Endothelial cell of umbilical vein (primary cell): Measurements from ENCODE around the gene RPS6KA4. TPM values are rescaled to one million over a fixed set of nuclear protein-coding genes. Genes with fewer than 3 reads are reported as not detected.

Experiments used
- BruUV-seq: library from RNA; stranded (reverse); fragments of 400-500 nt; replicated peaks from 2 replicates; lab custom pipeline; 2021; lab: Mats Ljungman, UMichigan
- CTCF ChIA-PET: fragments of 300-600, 350-600 bp; sonication (Branson Sonifier 250); formaldehyde crosslinking; loops from one replicate; lab custom pipeline; 2021; ENCODE audit warnings: antibody characterized with exemption, inconsistent platforms; lab: Charles Lee
- POLR2A ChIA-PET: fragments of 300-600, 350-600 bp; sonication (Branson Sonifier 250); formaldehyde crosslinking; loops from one replicate; lab custom pipeline; 2021; ENCODE audit warnings: antibody characterized with exemption, inconsistent platforms; lab: Charles Lee
- DNase-seq: peaks from one replicate; pipeline ENCODE4 v3.0.0-alpha.2; 2011; ENCODE audit warnings: low read depth, low spot score
- FAIRE-seq: peaks from 2 replicates; lab custom pipeline; 2011; peaks lifted over from hg19 to GRCh38; lab: Jason Lieb, UNC
- H2AFZ ChIP-seq: 2 replicates; pipeline ENCODE4 v1.6.0; 2012; ENCODE audit warnings: low read depth, low read length, control low read depth, inconsistent platforms
- H3K27ac ChIP-seq: 2 replicates; pipeline ENCODE4 v1.5.1; 2011; ENCODE audit warnings: low read depth, mild to moderate bottlenecking, control low read depth, low read length, moderate library complexity; ENCODE audit not compliant: insufficient read depth
- H3K27me3 ChIP-seq, 2 experiments: 2 replicates each; pipeline versions ENCODE4 v1.6.0 to v1.6.1; 2011; ENCODE audit warnings: low read length in 2 of 2, mixed read lengths in 1 of 2; ENCODE audit not compliant: control insufficient read depth in 2 of 2, insufficient read depth in 2 of 2
- H3K36me3 ChIP-seq, 2 experiments: 2 replicates in 1 of 2; 3 replicates in 1 of 2; pipeline ENCODE4 v1.5.1; 2011; ENCODE audit warnings: low read length in 2 of 2, mild to moderate bottlenecking in 1 of 2, moderate library complexity in 1 of 2; ENCODE audit not compliant: control insufficient read depth in 2 of 2, insufficient read depth in 2 of 2; ENCODE audit errors: extremely low read depth in 1 of 2
- H3K4me1 ChIP-seq: 3 replicates; pipeline ENCODE4 v1.5.1; 2011; ENCODE audit warnings: mild to moderate bottlenecking, low read length; ENCODE audit not compliant: control insufficient read depth, insufficient read depth; ENCODE audit errors: extremely low read depth
- H3K4me2 ChIP-seq: 2 replicates; pipeline ENCODE4 v1.6.1; 2011; ENCODE audit warnings: low read length, control low read depth, mixed read lengths; ENCODE audit not compliant: insufficient read depth
- H3K4me3 ChIP-seq, 3 experiments: fragments of 200-600 bp in 1 of 3; sonication (generic), shearing (Covaris generic) in 1 of 3; replicated peaks in 1 of 3; 2 replicates each; pipeline ENCODE4 v1.5.1; 2011 to 2016; ENCODE audit warnings: control low read depth in 3 of 3, low read length in 3 of 3, mild to moderate bottlenecking in 2 of 3, inconsistent platforms in 1 of 3, low read depth in 1 of 3, moderate library complexity in 1 of 3; ENCODE audit not compliant: insufficient read depth in 1 of 3
- H3K79me2 ChIP-seq: 2 replicates; pipeline ENCODE4 v1.6.0; 2012; ENCODE audit warnings: low read length, inconsistent platforms; ENCODE audit not compliant: control insufficient read depth, insufficient read depth
- H3K9ac ChIP-seq: replicated peaks from 2 replicates; pipeline ENCODE3; 2011; ENCODE audit warnings: low read length, control low read depth; ENCODE audit not compliant: insufficient read depth; ENCODE audit errors: extremely low read depth
- H3K9me1 ChIP-seq: replicated peaks from 3 replicates; pipeline ENCODE4 v1.6.0; 2011; ENCODE audit warnings: mild to moderate bottlenecking, low read length; ENCODE audit not compliant: control insufficient read depth, insufficient read depth; ENCODE audit errors: extremely low read depth
- H3K9me3 ChIP-seq: replicated peaks from 2 replicates; pipeline ENCODE4 v1.5.1; 2012; ENCODE audit warnings: low read length, inconsistent platforms; ENCODE audit not compliant: control insufficient read depth, insufficient read depth
- H4K20me1 ChIP-seq: replicated peaks from 2 replicates; pipeline ENCODE3; 2011; ENCODE audit warnings: mild to moderate bottlenecking, low read length; ENCODE audit not compliant: control insufficient read depth, insufficient read depth; ENCODE audit errors: extremely low read depth
- CTCF ChIP-seq, 2 donors: IDR thresholded peaks; 1 replicate in 1 of 2; 2 replicates in 1 of 2; pipeline ENCODE4 v1.5.1; 2011; ENCODE audit warnings: low read length in 2 of 2, mild to moderate bottlenecking in 2 of 2, moderate library complexity in 2 of 2, control low read depth in 1 of 2, inconsistent platforms in 1 of 2, low read depth in 1 of 2; ENCODE audit not compliant: insufficient read depth in 1 of 2; ENCODE audit errors: extremely low read depth in 1 of 2
- EZH2 ChIP-seq: IDR thresholded peaks from 2 replicates; pipeline ENCODE4 v1.6.1; 2012; ENCODE audit warnings: borderline replicate concordance, low read depth, mild to moderate bottlenecking, moderate library complexity, low read length, inconsistent platforms; ENCODE audit not compliant: severe bottlenecking
- FOS ChIP-seq: IDR thresholded peaks from 2 replicates; pipeline ENCODE4 v1.6.1; 2011; ENCODE audit warnings: mild to moderate bottlenecking, low read length, moderate library complexity, borderline replicate concordance; ENCODE audit not compliant: insufficient read depth
- GATA2 ChIP-seq: IDR thresholded peaks from 2 replicates; pipeline ENCODE4 v1.7.0; 2011; ENCODE audit warnings: low read depth, mild to moderate bottlenecking, moderate library complexity, mixed read lengths, low read length; ENCODE audit not compliant: insufficient read length, insufficient read depth
- JUN ChIP-seq: IDR thresholded peaks from 2 replicates; pipeline ENCODE4 v1.6.1; 2011; ENCODE audit warnings: borderline replicate concordance, low read depth; ENCODE audit not compliant: insufficient read length, insufficient read depth
- MAX ChIP-seq: IDR thresholded peaks from 2 replicates; pipeline ENCODE4 v1.6.1; 2011; ENCODE audit not compliant: insufficient read depth, insufficient read length
- MYC ChIP-seq: IDR thresholded peaks from one replicate; pipeline ENCODE4 v1.6.1; 2011; ENCODE audit warnings: mild to moderate bottlenecking, low read depth, low read length
- POLR2A ChIP-seq: IDR thresholded peaks from 2 replicates; pipeline ENCODE4 v1.6.1; 2012; ENCODE audit warnings: low read depth, mild to moderate bottlenecking, control low read depth, low read length
- POLR2AphosphoS5 ChIP-seq: IDR thresholded peaks from 2 replicates; pipeline ENCODE4 v1.6.1; 2012; ENCODE audit warnings: low read depth, mild to moderate bottlenecking, control low read depth, low read length, moderate library complexity; ENCODE audit not compliant: insufficient read depth
- dilution Hi-C: fragments of 300-500 bp; cut with MboI; formaldehyde crosslinking; loops from one replicate; pipeline ENCODE4 v1.15.0; 2019; ENCODE audit warnings: low sequenced_read_pairs; ENCODE audit not compliant: extremely low pct_ligation_motif_present
- intact Hi-C: fragments of 100-400 bp; cut with micrococcal nuclease; formaldehyde crosslinking; loops from one replicate; pipeline ENCODE4 v1.10.0; 2022
- polyA plus RNA-seq, 4 experiments: library from polyadenylated mRNA; depleted of rRNA in 3 of 4; stranded (reverse) in 3 of 4; unstranded in 1 of 4; fragments of >200 nt; gene quantifications; 2 replicates each; pipeline versions ENCODE4 v1.2.1 to v1.2.3, GENCODE V29; 2011 to 2012; ENCODE audit warnings: missing spikeins in 1 of 4
- total RNA-seq: library from RNA; stranded (reverse); gene quantifications from 2 replicates; pipeline ENCODE4 v1.2.3, GENCODE V29; 2021

Gene RPS6KA4
- total and polyA plus RNA-seq, 2 donors (not counting 3 experiments of a cell fraction or from before 2014, with no cell fraction given), result 26.5 to 44.1 TPM

GRCh38 chr11:64373598-64373974 lies 14.6 kb downstream of the RPS6KA4 start:
- H3K79me2 ChIP-seq, result no peaks in the 10 kb centered on the region
- peaks cover 0 to 15% of the 10 kb centered on the region in 2 experiments for H3K36me3 ChIP-seq
- no peak overlapping the region for H2AFZ ChIP-seq
- no peaks in the 10 kb centered on the region for H3K9me1 ChIP-seq
- no peaks in the 10 kb centered on the region for H3K4me1 ChIP-seq
- TF ChIP-seq CTCF (IDR thresholded peaks at IDR 0.05; ENCODE audit: extremely low read depth in 1 of 2, insufficient read depth in 1 of 2, low read depth in 1 of 2, low read length in 2 of 2) (no peak), EZH2 (no peak), GATA2 (no peak), FOS (no peak), JUN (no peak), POLR2AphosphoS5 (no peak), POLR2A (no peak), MYC (no peak), MAX (no peak)
- no TSS peak for BruUV-seq
- no peaks in the 10 kb centered on the region for H4K20me1 ChIP-seq
- no peak for DNase-seq
- no peak overlapping the region for H3K27ac ChIP-seq
- ChIA-PET CTCF (interaction anchor here (1.3 kb wide), 1 partner anchor 42 kb away, joined by 3 read pairs; no protein-coding TSS in a partner anchor), POLR2A (no interaction called here)
- intact Hi-C loops (no loop called here), dilution Hi-C loops (no loop called here)
- no peaks in the 10 kb centered on the region for H3K9me3 ChIP-seq
- no peaks in the 10 kb centered on the region for H3K27me3 ChIP-seq
- no peak for FAIRE-seq
- H3K9ac ChIP-seq, result no peak overlapping the region
- H3K4me2 ChIP-seq, result no peak overlapping the region
- no peak overlapping the region for H3K4me3 ChIP-seq
